ENCODE data around the gene TFCP2L1.

Gene TFCP2L1

GRCh38 chr2:121167411-121167810 is 117.6 kb downstream of the TFCP2L1 start:
- no peak for DNase-seq

Data from NCI-H748 treated with DMSO at 0.1 percent for 48 hours (cell line).